NCI-H524 treated with DMSO at 0.1 percent for 48 hours (cell line): ENCODE results near the gene NXNL1.
A peak's percentile ranks its signal among the peaks of the same experiment; 100 is the strongest.
"Not testable (repeated sequence)": the region's sequence is repeated elsewhere in the genome, so short reads cannot be mapped to it uniquely, and the experiment has no call there.

ENCODE experiments used
- DNase-seq: peaks from one replicate; lab custom pipeline; 2025; lab: John Stamatoyannopoulos, UW

The NXNL1 gene, protein sequence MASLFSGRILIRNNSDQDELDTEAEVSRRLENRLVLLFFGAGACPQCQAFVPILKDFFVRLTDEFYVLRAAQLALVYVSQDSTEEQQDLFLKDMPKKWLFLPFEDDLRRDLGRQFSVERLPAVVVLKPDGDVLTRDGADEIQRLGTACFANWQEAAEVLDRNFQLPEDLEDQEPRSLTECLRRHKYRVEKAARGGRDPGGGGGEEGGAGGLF

DNA sequence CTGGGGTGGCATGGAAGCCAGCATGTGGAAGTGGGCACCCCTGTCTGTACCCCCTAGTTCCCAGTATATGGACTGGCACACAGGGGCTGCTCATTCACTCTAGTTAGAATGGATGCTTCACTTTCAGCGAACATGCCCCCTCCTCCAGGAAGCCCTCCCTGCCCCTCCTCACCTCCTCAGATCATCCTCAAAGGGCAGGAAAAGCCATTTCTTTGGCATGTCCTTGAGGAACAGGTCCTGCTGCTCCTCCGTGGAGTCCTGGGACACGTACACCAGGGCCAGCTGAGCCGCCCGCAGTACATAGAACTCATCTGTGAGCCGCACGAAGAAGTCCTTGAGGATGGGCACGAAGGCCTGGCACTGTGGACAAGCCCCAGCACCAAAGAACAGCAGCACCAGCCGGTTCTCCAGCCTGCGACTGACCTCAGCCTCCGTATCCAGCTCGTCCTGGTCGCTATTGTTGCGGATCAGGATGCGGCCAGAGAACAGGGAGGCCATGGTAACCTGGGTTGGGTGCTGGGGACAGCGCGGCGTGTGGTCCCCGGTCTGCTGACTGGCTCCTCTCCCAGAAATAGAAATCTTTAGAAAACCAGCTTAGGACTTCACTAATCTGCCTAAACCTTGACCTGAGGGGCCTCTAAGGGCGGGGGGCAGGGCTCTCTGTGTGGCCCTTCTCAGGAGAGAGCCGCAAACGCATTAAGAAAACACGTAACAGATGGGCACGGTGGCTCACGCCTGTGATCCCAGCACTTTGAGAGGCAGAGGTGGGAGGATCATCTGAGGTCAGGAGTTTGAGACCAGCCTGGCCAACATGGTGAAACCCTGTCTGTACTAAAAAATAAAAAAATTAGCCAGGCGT lies at the start of gene NXNL1:
Gene NXNL1 (minus strand): TSS at position 555 of the 859 bp plus-strand sequence. CDS start 57 bp downstream, at position 498.
- DNase-seq, result no peak

DNA sequence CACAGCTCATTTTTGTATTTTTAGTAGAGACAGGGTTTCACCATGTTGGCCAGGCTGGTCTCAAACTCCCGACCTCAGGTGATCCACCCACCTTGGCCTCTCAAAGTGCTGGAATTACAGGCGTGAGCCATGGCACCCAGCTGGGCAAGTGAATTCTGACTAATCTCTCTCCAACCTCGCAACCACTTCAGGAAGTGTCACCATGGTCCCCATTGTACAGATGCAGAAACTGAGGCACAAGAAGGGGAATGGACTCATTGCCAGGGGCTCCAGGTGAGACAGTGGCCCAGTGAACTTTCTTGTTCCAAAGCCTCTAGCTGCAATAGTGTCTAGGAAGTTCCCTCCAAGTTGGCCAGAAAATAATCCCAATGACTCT lies 47.8 kb upstream of the NXNL1 start:
- DNase-seq, result not testable (repeated sequence)

DNA sequence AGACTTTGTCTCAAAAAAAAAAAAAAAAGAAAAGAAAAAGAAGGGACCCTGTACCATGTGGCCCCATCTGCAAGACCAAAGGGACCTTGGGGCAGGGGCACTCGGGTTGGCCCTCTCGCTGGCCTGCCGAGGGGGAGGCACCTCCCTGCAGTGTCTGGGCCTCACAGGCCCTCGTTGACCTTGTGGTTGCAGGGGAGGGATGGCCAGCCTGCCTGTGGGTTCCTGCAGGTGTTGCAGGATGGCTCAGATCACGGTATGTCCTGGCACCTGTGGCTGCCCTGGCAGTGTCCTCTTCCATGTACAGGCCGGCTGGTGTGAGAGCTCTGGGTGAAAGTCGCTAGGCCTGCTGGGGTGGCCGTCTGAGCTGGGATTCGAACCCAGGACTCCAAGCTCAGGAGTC lies 46.0 kb upstream of the NXNL1 start:
- no peak for DNase-seq

DNA sequence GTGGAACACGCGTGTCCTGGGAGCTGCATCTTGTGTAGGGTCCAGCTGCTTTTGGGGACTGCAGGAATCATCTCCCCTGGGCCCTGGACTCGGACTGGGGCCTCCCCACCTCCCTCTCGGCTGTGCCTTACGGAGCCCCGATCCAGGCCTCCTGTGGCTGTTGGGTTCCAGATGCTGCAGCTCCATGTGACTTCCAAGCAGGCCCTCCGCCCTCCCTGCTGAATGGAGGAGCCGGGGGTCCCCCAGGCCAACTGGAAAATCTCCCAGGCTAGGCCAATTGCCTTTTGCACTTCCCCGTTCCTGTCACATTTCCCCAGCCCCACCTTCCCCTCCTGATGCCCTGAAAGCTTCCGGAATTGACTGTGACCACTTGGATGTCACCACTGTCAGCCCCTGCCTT lies 44.5 kb upstream of the NXNL1 start:
- DNase-seq, result no peak

DNA sequence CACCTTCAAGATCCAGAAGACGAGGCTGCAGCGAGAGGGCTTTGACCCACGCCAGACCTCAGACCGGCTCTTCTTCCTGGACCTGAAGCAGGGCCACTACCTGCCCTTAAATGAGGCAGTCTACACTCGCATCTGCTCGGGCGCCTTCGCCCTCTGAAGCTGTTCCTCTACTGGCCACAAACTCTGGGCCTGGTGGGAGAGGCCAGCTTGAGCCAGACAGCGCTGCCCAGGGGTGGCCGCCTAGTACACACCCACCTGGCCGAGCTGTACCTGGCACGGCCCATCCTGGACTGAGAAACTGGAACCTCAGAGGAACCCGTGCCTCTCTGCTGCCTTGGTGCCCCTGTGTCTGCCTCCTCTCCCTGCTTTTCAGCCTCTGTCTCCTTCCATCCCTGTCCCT lies 43.7 kb upstream of the NXNL1 start:
- no peak for DNase-seq

DNA sequence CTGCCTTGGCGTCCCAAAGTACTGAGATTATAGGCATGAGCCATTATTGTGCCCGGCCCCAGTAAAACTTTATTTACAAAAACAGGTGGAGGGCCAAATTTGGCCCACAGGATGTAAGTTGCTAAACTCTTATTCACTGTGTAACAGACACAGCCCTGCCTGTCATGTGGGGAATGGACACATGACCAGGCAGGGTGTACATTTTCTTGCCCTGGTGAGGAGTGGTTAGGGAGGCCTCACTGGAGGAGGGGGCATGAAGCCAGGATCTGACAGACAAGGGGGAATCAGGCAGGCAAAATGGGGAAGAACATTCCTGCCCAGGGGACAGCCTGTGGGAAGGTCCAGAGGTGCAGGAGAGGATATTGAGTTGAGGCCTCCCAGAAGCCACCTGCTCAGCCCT lies 43.3 kb upstream of the NXNL1 start:
- DNase-seq, result no peak

DNA sequence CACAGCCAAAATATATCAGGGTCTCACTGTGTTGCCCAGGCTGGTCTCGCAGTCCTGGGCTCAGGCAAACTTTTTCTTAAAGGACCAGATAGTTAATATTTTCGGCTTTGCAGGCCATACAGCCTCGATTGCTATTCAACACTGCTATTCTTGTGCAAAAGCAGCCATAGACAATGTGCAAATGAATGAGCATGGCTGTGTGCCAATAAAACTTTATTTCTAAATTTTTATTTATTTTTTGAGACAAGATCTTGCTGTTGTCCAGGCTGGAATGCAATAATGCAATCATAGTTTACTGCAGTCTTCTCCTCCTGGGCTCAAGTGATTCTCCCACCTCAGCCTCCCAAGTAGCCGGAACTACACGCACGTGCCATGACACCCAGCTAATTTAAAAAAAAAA lies 42.5 kb upstream of the NXNL1 start:
- DNase-seq, result no peak

DNA sequence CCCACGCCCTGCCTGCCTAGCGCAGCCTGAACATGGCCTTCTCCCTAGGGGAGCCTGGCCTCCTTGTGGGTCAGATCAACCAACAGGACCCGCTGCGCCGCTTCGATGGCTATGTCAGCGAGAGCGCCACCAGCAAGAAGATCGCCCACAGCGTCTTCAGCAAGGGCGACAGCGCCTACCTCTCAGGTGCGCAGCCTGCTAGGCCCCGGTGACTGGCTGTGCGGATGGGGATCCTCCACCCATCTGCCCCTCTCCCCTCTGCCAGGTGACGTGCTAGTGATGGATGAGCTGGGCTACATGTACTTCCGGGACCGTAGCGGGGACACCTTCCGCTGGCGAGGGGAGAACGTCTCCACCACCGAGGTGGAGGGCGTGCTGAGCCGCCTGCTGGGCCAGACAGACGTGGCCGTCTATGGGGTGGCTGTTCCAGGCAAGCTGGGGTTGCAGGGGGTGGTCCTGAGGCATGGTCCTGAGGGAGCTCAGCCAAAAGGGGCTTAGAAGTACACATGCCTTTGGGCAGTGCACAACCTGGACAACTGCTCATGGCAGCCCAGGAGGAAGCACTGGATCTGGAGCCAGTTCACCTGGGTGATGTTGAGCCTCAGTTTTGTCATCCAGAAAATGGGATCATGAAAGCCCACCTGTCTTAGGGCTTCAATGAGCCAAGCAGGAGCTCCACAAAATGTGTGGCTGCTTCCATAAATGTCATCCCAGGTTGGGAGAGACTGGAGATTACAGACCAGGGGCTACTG lies 39.9 kb upstream of the NXNL1 start:
- no peak for DNase-seq

DNA sequence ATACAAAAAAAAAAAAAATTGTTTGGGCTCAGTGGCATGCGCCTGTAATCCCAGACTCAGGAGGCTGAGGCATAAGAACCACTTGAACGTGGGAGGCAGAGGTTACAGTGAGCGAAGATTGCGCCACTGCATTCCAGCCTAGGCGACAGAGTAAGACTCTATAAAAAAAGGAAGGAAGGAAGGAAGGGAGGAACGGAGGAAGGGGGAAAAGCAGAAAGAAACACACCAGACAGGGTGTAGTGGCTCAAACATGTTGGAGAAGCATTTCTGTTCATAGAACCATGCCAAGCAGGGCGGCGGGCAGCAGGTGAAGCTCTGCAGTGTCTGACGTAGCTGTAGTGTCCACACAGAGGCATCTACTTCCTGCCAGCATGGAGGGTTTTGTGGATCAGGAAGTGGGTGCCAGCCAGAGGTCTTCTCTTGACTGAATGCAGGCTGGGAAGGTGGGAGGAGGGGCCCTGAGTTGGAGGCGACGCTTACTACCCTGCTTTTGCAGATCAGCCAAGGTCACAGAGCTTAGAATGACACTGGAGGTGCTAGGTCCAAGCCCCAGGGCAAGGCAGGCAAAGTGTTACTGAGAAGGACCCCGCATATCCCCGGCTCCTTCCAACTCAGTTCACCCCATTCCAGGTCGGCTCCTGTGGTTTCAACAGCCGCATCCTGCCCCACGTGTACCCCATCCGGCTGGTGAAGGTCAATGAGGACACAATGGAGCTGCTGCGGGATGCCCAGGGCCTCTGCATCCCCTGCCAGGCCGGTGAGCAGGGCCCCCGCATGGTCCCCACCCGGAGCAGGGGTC lies 39.1 kb upstream of the NXNL1 start:
- no peak for DNase-seq

DNA sequence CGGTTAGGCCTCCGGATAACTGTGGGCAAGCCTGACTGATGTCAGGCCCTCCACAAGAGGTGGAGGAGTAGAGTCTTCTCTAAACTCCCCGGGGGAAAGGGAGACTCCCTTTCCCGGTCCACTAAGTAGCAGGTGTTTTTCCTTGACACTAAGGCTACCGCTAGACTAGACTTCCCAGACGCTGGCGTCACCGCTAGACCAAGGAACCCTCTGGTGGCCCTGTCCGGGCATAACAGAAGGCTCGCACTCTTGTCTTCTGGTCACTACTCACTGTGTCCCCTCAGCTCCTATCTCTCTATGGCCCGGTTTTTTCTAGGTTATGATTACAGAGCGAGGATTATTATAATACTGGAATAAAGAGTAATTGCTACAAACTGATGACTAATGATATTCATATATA lies 38.3 kb upstream of the NXNL1 start:
- DNase-seq, result not testable (repeated sequence)

DNA sequence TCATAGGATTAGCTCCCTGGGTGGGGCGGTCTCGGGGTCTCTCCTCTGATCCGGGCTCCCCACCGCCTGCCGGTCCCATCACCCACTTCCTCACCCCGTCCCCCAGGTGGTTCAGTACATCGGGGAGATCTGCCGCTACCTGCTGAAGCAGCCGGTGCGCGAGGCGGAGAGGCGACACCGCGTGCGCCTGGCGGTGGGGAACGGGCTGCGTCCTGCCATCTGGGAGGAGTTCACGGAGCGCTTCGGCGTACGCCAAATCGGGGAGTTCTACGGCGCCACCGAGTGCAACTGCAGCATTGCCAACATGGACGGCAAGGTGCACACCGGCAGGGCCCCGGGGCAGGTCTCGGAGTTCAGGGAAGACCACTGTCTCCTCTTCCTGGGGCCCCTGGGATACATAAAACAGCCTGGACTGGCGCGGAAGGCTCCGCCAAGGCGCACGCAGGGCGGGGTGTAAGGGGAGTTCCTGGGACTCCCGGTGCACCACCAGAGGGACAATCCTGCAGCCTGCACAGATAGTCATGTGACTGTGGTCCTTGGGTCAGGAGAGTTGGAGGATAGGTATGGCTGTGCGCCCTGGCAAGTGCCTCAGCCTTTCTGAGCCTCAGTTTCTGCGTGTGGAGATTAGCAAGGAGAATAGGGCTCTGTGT lies 36.5 kb upstream of the NXNL1 start:
- no peak for DNase-seq

DNA sequence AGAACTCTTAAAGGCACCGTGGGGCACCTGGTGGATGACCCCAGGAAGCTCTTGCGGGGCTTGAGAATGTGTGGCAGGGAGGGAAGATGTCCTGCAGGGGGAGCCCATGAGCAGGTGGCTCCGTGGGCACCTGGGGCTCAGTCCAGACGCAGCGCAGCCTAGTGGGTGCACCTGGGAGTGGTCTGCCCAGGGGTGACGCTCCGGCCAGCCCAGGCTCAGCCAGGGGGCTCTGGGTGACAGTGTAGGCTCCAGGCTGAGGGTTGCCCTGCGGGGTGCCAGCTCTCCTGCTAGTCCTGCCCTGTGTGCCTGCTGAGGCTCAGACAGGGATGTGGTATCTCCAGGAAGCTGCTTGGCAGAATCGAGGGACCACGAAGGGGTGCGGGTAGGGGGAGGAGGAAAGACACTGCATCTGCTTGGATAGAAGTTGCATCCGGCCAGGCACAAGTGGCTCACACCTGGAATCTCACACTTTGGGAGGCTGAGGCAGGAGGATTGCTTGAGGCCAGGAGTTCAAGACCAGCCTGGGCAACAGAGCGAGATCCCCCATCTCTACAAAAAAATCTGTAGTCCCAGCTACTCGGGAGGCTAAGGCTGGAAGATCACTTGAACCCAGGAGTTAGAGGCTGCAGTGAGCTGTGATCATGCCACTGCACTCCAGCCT lies 35.7 kb upstream of the NXNL1 start:
- peak; percentile 34 for DNase-seq

DNA sequence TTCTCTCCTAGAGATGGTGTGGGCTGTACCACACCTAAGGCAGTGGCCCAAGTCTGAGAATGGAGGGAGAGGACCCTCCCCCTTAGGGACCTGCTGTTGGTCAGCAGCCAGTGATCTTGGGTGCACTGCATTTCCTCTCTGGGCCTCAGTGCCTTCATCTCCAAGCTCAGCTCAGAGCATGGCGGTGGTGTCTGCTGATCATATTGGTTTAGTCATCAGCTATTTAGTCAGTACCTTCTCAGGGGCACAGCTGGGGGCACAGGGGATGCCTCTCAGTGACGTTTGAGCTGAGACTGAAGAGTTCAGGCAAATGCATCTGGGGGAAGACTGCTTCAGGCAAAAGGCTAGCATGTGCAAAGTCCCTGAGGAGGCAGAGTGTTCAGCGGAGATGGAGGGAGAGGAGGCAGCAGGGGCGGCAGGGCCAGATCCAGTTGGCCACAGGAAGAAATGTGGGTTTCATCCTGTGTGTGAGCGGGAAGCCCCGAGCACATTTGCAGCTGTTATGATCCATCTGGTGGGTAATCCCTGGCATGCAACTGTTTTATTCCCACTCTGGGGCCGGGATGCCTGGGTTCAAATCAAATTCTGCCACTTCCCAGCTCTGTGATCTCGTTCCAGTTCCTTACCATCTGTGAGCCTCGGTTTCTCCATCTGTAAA lies 35.0 kb upstream of the NXNL1 start:
- DNase-seq, result no peak

DNA sequence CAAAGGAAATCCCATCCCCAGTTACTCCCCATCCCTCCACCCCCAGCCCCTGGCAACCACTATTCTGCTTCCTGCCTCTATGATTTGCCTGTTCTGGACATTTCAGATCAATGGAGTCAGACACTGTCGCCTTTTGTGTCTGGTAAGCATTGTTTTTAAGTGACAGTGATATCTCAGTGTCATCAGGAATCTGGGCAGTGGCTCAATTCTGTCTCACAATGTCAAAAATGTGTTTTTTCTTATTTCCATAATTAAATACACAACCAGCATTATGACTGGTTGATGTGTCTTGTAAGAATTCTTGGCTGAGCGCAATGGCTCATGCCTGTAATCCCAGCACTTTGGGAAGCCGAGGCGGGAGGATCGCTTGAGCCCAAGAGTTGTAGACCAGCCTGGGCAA lies 30.6 kb upstream of the NXNL1 start:
- DNase-seq, result no peak

DNA sequence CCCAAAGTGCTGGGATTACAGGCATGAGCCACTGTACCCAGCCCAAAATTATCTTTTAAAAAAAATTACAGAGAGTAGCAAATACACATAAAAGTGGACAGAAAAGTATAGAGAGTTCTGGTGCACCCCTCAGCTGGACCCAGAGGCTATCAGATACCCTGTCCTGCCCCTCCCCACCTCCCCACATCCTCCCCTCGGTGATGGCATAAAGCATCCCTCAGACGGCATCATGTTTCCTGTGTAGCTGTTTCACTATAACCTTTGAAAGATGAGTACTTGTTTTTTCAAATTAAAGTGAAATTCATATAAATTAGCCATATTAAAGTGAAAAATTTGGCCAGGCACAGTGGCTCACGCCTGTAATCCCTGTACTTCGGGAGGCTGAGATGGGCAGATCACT lies 29.7 kb upstream of the NXNL1 start:
- DNase-seq, result no peak

DNA sequence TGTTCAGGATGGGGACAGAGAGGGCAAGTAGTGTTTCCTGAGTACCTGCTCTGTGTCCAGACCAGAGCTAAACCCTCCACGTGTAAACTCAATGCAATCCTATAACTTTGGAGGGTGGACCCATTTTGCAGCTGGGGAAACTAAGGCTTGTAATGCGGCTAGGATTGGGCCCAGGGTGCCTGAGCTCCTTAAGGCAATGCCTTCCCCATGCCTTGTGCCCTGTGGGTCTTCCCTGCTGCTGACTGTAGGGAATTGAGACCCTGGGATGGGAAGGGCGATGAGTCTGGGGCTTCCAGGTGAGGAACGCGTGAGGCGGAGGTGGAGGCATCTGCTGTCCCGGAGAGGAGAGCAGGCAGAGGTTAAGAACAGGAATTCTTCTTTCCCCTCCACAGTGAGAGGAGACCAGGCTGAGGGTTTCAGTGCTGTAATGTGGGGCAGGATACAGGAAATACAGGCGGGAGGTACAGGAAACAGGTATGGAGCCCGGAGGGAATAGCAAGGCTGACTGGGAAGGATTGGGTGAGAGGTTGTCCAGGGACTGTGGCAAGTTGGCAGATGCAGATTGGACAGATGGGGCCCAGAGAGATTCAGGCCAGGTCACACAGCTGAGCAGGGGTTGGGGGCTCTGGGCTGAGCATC lies 28.8 kb upstream of the NXNL1 start:
- no peak for DNase-seq

DNA sequence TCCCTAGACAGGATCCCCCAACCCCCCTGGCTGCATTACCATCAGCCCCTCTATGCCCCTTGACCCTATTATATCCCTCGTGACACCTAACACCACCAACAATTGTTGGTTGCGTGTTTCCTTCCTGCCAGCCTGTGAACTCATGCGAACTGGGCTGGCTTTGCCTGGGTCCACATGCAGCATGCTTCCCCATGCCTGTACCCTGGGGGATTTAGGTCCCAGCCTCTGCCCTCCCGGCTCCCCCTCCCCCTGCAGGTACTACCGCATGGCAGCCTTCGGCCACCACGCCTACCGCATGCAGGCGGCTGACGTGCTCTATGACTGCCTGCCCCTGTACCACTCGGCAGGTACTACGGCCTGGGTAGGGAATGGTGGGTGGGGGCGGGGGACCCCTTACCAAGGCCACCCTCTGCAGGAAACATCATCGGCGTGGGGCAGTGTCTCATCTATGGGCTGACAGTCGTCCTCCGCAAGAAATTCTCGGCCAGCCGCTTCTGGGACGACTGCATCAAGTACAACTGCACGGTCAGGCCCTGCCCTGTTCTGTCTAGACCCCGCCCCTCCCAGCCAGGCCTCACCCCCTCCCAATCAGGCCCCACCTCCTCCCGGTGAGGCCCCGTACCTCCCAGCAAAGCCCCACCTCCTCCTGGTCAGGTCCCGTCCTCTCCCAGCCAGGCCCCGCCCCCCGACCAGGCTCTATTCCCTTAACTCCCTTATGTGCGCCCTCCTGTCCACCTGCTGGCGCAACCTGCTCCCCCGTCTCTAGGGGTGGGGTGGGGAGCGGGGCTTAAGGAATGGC lies 28.1 kb upstream of the NXNL1 start:
- no peak for DNase-seq

DNA sequence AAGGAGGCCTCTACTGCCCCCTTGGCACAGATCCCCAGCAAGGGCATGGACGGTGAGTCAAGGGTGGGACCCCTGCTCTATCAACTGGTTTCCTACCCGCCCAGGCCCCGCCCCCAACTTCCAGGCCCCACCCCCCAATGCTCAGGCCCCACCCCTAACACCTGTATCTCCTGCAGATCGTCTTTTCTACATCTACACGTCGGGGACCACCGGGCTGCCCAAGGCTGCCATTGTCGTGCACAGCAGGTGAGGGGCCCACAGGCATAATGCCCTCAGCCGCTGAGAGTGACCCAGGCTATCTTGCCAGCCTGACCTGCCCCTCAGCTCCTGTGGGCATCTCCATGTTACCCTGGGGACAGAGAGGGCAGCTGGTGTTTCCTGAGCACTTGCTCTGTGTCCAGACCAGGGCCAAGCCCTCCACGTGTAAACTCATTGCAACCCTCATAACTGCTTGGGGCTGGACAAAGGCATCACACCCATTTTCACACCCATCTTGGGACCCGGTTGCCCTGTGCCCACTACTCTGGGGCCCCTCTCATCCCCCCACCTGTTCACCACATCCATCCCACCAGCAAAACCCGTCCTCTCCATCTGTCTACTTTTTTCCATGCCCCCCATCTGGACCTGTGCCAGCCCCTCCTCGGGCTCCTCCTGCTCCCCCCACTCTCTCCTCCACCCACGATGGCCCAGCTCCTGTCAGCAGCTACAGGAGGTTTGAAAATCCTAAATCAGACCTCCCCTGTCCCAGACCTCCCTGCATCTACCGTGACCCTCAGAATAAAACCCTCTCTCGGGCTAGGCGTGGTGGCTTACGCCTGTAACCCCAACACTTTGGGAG lies 26.8 kb upstream of the NXNL1 start:
- no peak for DNase-seq
